Endothelial cell of umbilical vein (primary cell): ENCODE measurements around the gene MCCC2. TPM values are rescaled to one million over a fixed set of nuclear protein-coding genes. Genes with fewer than 3 reads are reported as not detected.

ENCODE experiments used
- BruUV-seq: library from RNA; stranded (reverse); fragments of 400-500 nt; replicated peaks from 2 replicates; lab custom pipeline; 2021; lab: Mats Ljungman, UMichigan
- CTCF ChIA-PET: fragments of 300-600, 350-600 bp; sonication (Branson Sonifier 250); formaldehyde crosslinking; loops from one replicate; lab custom pipeline; 2021; ENCODE audit warnings: antibody characterized with exemption, inconsistent platforms; lab: Charles Lee
- POLR2A ChIA-PET: fragments of 300-600, 350-600 bp; sonication (Branson Sonifier 250); formaldehyde crosslinking; loops from one replicate; lab custom pipeline; 2021; ENCODE audit warnings: antibody characterized with exemption, inconsistent platforms; lab: Charles Lee
- DNase-seq: peaks from one replicate; pipeline ENCODE4 v3.0.0-alpha.2; 2011; ENCODE audit warnings: low read depth, low spot score
- FAIRE-seq: peaks from 2 replicates; lab custom pipeline; 2011; peaks lifted over from hg19 to GRCh38; lab: Jason Lieb, UNC
- H2AFZ ChIP-seq: 2 replicates; pipeline ENCODE4 v1.6.0; 2012; ENCODE audit warnings: low read depth, low read length, control low read depth, inconsistent platforms
- H3K27ac ChIP-seq: 2 replicates; pipeline ENCODE4 v1.5.1; 2011; ENCODE audit warnings: low read depth, mild to moderate bottlenecking, control low read depth, low read length, moderate library complexity; ENCODE audit not compliant: insufficient read depth
- H3K27me3 ChIP-seq, 2 experiments: 2 replicates each; pipeline versions ENCODE4 v1.6.0 to v1.6.1; 2011; ENCODE audit warnings: low read length in 2 of 2, mixed read lengths in 1 of 2; ENCODE audit not compliant: control insufficient read depth in 2 of 2, insufficient read depth in 2 of 2
- H3K36me3 ChIP-seq, 2 experiments: 2 replicates in 1 of 2; 3 replicates in 1 of 2; pipeline ENCODE4 v1.5.1; 2011; ENCODE audit warnings: low read length in 2 of 2, mild to moderate bottlenecking in 1 of 2, moderate library complexity in 1 of 2; ENCODE audit not compliant: control insufficient read depth in 2 of 2, insufficient read depth in 2 of 2; ENCODE audit errors: extremely low read depth in 1 of 2
- H3K4me1 ChIP-seq: 3 replicates; pipeline ENCODE4 v1.5.1; 2011; ENCODE audit warnings: mild to moderate bottlenecking, low read length; ENCODE audit not compliant: control insufficient read depth, insufficient read depth; ENCODE audit errors: extremely low read depth
- H3K4me2 ChIP-seq: 2 replicates; pipeline ENCODE4 v1.6.1; 2011; ENCODE audit warnings: low read length, control low read depth, mixed read lengths; ENCODE audit not compliant: insufficient read depth
- H3K4me3 ChIP-seq, 3 experiments: fragments of 200-600 bp in 1 of 3; sonication (generic), shearing (Covaris generic) in 1 of 3; replicated peaks in 1 of 3; 2 replicates each; pipeline ENCODE4 v1.5.1; 2011 to 2016; ENCODE audit warnings: control low read depth in 3 of 3, low read length in 3 of 3, mild to moderate bottlenecking in 2 of 3, inconsistent platforms in 1 of 3, low read depth in 1 of 3, moderate library complexity in 1 of 3; ENCODE audit not compliant: insufficient read depth in 1 of 3
- H3K79me2 ChIP-seq: 2 replicates; pipeline ENCODE4 v1.6.0; 2012; ENCODE audit warnings: low read length, inconsistent platforms; ENCODE audit not compliant: control insufficient read depth, insufficient read depth
- H3K9ac ChIP-seq: replicated peaks from 2 replicates; pipeline ENCODE3; 2011; ENCODE audit warnings: low read length, control low read depth; ENCODE audit not compliant: insufficient read depth; ENCODE audit errors: extremely low read depth
- H3K9me1 ChIP-seq: replicated peaks from 3 replicates; pipeline ENCODE4 v1.6.0; 2011; ENCODE audit warnings: mild to moderate bottlenecking, low read length; ENCODE audit not compliant: control insufficient read depth, insufficient read depth; ENCODE audit errors: extremely low read depth
- H3K9me3 ChIP-seq: replicated peaks from 2 replicates; pipeline ENCODE4 v1.5.1; 2012; ENCODE audit warnings: low read length, inconsistent platforms; ENCODE audit not compliant: control insufficient read depth, insufficient read depth
- H4K20me1 ChIP-seq: replicated peaks from 2 replicates; pipeline ENCODE3; 2011; ENCODE audit warnings: mild to moderate bottlenecking, low read length; ENCODE audit not compliant: control insufficient read depth, insufficient read depth; ENCODE audit errors: extremely low read depth
- CTCF ChIP-seq, 2 donors: IDR thresholded peaks; 1 replicate in 1 of 2; 2 replicates in 1 of 2; pipeline ENCODE4 v1.5.1; 2011; ENCODE audit warnings: low read length in 2 of 2, mild to moderate bottlenecking in 2 of 2, moderate library complexity in 2 of 2, control low read depth in 1 of 2, inconsistent platforms in 1 of 2, low read depth in 1 of 2; ENCODE audit not compliant: insufficient read depth in 1 of 2; ENCODE audit errors: extremely low read depth in 1 of 2
- EZH2 ChIP-seq: IDR thresholded peaks from 2 replicates; pipeline ENCODE4 v1.6.1; 2012; ENCODE audit warnings: borderline replicate concordance, low read depth, mild to moderate bottlenecking, moderate library complexity, low read length, inconsistent platforms; ENCODE audit not compliant: severe bottlenecking
- FOS ChIP-seq: IDR thresholded peaks from 2 replicates; pipeline ENCODE4 v1.6.1; 2011; ENCODE audit warnings: mild to moderate bottlenecking, low read length, moderate library complexity, borderline replicate concordance; ENCODE audit not compliant: insufficient read depth
- GATA2 ChIP-seq: IDR thresholded peaks from 2 replicates; pipeline ENCODE4 v1.7.0; 2011; ENCODE audit warnings: low read depth, mild to moderate bottlenecking, moderate library complexity, mixed read lengths, low read length; ENCODE audit not compliant: insufficient read length, insufficient read depth
- JUN ChIP-seq: IDR thresholded peaks from 2 replicates; pipeline ENCODE4 v1.6.1; 2011; ENCODE audit warnings: borderline replicate concordance, low read depth; ENCODE audit not compliant: insufficient read length, insufficient read depth
- MAX ChIP-seq: IDR thresholded peaks from 2 replicates; pipeline ENCODE4 v1.6.1; 2011; ENCODE audit not compliant: insufficient read depth, insufficient read length
- MYC ChIP-seq: IDR thresholded peaks from one replicate; pipeline ENCODE4 v1.6.1; 2011; ENCODE audit warnings: mild to moderate bottlenecking, low read depth, low read length
- POLR2A ChIP-seq: IDR thresholded peaks from 2 replicates; pipeline ENCODE4 v1.6.1; 2012; ENCODE audit warnings: low read depth, mild to moderate bottlenecking, control low read depth, low read length
- POLR2AphosphoS5 ChIP-seq: IDR thresholded peaks from 2 replicates; pipeline ENCODE4 v1.6.1; 2012; ENCODE audit warnings: low read depth, mild to moderate bottlenecking, control low read depth, low read length, moderate library complexity; ENCODE audit not compliant: insufficient read depth
- dilution Hi-C: fragments of 300-500 bp; cut with MboI; formaldehyde crosslinking; loops from one replicate; pipeline ENCODE4 v1.15.0; 2019; ENCODE audit warnings: low sequenced_read_pairs; ENCODE audit not compliant: extremely low pct_ligation_motif_present
- intact Hi-C: fragments of 100-400 bp; cut with micrococcal nuclease; formaldehyde crosslinking; loops from one replicate; pipeline ENCODE4 v1.10.0; 2022
- polyA plus RNA-seq, 4 experiments: library from polyadenylated mRNA; depleted of rRNA in 3 of 4; stranded (reverse) in 3 of 4; unstranded in 1 of 4; fragments of >200 nt; gene quantifications; 2 replicates each; pipeline versions ENCODE4 v1.2.1 to v1.2.3, GENCODE V29; 2011 to 2012; ENCODE audit warnings: missing spikeins in 1 of 4
- total RNA-seq: library from RNA; stranded (reverse); gene quantifications from 2 replicates; pipeline ENCODE4 v1.2.3, GENCODE V29; 2021

MCCC2 gene
- total and polyA plus RNA-seq, 2 donors (not counting 3 experiments of a cell fraction or from before 2014, with no cell fraction given) = 27.9 to 28.6 TPM

- Histone ChIP-seq H4K20me1 (no peaks in the 10 kb centered on the region), H3K27ac (no peak overlapping the region), H3K4me3 (no peak overlapping the region), H3K4me2 (no peak overlapping the region), H3K4me1 (no peaks in the 10 kb centered on the region), H3K36me3 (peaks cover 9 to 27% of the 10 kb centered on the region in 2 experiments), H3K9me3 (no peaks in the 10 kb centered on the region), H2AFZ (no peak overlapping the region), H3K27me3 (no peaks in the 10 kb centered on the region), H3K79me2 (no peaks in the 10 kb centered on the region), H3K9ac (no peak overlapping the region), H3K9me1 (no peaks in the 10 kb centered on the region)
- POLR2A ChIA-PET = no interaction called here
- CTCF ChIA-PET = interaction anchor here (0.8 to 1.5 kb wide), 2 partner anchors 38 to 195 kb away, joined by 4 read pairs; no protein-coding TSS in a partner anchor
- dilution Hi-C loops = no loop called here
- DNase-seq (no peak), FAIRE-seq (no peak)
- no TSS peak for BruUV-seq
- intact Hi-C loops = loop anchor here (5.0 kb wide), 1 partner anchor 194 kb away; no protein-coding TSS in a partner anchor
- no peak for TF ChIP-seq EZH2
- TF ChIP-seq FOS = no peak
- no peak for TF ChIP-seq JUN
- no peak for TF ChIP-seq MAX
- TF ChIP-seq POLR2AphosphoS5 = no peak
- no peak for TF ChIP-seq CTCF (IDR thresholded peaks at IDR 0.05; ENCODE audit: extremely low read depth in 1 of 2, insufficient read depth in 1 of 2, low read depth in 1 of 2, low read length in 2 of 2)
- TF ChIP-seq POLR2A = no peak
- no peak for TF ChIP-seq GATA2
- no peak for TF ChIP-seq MYC
These were observed 24.0 kb upstream of the MCCC2 start for GRCh38 chr5:71563161-71563560.
